Activated naive CD4-positive, alpha-beta T cell (primary cell): Measurements from ENCODE around the gene MRAP2.

Experiments
- DNase-seq, 4 experiments: peaks; one replicate each; lab custom pipeline; 2025; lab: John Stamatoyannopoulos, UW

The MRAP2 gene, protein sequence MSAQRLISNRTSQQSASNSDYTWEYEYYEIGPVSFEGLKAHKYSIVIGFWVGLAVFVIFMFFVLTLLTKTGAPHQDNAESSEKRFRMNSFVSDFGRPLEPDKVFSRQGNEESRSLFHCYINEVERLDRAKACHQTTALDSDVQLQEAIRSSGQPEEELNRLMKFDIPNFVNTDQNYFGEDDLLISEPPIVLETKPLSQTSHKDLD

DNA sequence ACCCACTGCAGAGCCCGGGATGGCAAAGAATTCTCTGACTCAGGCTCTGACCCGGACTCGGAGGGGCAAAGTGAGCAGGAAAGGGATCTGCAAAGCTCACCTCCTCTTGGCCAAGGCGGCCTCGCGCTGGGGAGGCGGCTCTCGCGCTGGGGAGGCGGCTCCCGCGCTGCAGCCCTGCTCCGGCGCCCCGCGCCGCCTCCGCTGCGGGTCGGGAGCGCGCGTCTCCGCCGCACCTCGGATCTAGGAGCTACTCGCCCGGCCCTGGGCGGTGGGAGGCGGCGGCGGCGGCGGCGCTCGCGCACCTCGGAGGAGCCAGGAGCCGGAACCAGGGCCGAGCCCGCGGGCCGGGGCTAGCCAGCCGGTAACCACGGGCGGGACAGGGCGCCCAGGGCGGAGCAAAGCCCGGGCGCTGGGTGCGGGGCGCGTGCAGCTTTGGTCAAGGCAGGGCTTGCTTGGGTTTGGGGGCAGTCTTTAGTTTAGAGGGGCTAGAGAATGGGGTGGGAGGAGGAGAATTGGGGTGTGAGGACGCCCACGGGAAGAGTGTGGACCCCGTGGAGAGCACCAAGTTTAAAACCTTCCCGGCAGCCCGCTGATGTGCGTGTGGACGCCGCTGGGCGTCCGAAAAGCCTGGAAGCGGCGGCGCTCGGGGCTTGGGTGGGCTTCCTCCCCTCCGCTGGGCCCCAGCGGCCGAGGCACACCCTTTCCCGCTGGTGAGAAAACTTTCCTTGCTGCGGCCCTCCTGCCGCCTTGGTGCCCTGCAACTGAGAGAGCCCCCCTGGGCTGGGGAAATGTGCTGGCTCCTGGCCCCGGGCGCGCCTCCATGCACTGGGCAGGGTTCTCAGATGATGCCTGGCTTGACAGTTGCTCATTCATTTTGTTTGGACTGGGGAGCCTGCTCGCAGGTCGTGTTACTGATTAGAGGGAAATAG is at the start of gene MRAP2:
TSS of gene MRAP2 (plus strand) at position 250 of the 929 bp plus-strand sequence. CDS start 21,547 bp downstream, outside the sequence.
- no peak for DNase-seq

DNA sequence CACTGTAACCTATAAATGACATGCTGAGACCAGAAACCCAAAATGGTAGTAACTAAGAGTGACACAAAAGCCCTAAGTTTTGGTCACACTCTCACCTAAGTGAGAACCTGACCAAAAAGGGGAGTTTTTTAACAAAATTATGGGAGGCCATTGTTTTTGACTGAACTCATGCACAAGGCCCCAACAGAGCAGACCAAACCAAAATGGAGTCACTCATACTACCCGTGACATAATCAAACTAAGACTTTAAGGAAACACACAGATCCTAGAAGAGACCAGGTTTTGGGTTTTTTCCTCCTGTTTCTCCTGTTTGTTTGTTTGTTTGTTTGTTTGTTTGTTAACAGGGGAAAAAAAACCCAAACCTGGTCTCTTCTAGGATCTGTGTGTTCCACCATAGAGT is 49.2 kb upstream of the MRAP2 start:
- no peak for DNase-seq

DNA sequence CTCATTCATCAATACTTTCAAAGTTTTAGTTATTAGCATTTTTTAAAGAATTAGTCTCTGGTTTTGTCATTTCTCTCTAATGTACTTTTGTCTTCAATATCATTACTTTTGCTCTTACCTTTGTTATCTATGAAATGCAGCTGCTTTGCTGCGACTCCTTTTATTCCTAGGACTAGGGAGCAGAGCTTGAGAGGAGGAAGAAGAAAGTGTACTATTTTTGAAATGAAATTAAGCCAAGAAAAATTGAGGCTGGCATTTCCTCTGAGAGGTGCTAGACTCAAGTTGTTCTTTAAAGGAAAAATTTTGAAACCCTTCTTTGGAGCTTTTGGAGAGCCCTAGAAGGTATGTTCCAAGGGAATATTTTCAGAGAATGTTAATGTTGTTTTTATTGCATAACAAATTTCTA is 48.3 kb upstream of the MRAP2 start:
- DNase-seq, result no peak

DNA sequence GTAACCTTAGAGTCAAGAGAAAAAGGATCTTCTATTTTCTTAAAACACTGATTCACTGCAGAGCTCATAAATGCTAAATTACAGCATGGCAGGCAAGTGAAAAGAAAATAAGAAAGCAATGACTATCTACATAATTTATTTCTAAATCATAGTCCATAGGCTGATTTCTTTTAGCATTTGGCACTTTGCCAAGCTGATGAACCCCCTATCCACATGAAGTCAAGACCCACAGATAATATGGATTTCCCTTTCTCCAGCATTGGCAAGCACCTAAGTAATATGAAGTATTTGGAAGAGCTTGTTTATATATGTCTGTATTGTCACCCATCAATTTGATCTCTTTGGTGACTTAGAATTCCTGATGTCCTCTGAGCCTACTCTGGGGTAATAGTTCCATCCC is 47.9 kb upstream of the MRAP2 start:
- no peak for DNase-seq

DNA sequence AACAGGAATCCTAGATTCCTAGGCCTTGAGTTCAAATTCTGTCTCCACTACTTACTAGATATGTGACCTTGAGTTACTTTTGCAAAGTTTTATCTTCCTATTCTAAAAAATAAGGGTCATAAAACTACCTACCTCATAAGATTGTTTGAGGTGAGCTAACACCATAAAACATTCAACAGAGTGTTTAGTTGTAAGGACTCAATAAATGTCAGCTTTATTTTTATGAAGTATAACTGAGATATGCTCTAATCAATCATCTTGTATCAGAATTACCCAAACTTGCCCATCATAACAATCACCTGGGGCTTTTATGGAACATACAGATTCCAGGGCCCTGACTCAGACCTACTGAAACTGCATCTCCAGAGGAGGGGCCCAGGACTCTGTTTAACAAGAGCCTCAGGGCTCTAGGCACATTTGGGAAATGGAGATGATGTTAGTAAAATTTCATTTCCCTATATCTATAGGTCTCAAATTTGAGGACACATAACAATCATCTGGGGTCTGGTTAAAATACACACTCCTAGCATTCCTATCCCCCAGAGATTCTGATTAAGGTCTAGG is 35.5 kb upstream of the MRAP2 start:
- DNase-seq, result no peak

DNA sequence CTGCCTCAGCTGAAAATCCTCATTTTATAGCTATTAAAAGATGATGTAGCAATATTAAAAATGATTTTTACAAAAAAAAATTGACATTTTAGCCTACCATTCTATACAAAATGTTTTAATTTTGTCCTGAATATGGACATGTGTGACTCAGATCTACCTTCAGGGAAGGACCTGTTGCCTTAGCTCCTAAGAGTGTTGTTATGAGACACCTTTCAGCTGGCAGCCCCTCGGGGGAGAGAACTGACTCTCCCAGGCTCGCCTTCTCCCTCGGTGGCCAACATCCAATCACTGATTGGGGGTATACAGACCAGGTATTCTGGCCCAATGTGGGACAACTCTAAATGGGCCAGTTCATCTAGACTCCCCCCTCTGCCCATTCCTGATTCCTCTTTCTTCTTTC is 32.5 kb upstream of the MRAP2 start:
- no peak for DNase-seq

DNA sequence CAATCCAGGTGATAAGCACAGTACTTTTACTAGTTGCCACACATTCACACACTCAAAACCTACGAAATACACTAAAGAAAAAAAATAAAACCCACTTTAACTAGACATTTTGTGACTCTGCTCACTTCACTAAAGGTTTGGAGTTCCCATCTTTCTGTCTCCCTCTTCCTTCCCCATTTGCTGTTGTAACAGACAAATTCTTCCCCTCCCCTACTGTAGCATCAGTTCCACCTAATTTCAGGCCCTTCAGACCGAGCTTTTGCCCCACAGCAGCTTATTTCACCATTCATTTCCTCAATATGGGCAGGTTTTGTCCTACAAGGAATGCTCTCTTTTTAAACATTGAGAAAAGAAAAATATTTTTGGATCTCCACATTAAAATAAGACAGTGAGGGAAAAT is 31.3 kb upstream of the MRAP2 start:
- no peak for DNase-seq

DNA sequence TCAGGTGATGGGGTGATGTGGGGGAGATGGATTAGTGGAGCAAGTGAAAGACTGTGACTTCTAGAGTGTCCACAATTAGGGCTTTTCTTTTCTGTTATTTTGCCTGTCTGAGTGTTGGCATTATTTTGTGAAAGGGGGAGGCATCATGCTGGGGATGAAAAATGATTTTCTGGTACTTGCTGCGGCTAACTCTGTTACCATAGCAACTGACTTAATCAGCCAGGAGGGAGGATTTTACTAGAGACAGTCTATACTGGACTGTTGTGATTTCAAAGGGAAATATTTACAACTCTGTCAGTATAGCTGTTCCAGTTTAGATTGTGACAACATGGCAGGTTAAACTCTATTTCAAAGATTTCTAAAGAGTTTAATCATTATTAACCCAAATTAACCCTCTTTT is 30.4 kb upstream of the MRAP2 start:
- DNase-seq, result no peak

DNA sequence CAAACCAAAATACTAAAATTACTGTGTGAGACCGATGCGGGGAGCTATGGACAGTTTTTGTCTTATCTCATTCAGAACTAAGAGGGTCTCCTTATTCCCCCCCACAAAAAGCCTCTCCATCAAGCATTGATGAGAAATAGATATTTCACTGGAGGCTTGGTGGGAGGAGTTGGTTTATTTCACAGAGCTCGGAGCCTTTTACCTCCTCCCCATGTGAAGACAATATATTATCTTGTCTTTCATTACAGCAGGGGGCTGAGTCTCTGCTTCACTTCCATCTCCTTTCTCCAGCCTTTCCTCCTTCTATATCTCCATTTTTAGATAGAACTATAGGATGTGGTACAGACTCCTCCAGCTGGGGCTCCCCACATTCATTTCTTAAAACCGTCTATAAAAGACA is 29.9 kb upstream of the MRAP2 start:
- DNase-seq, result no peak

DNA sequence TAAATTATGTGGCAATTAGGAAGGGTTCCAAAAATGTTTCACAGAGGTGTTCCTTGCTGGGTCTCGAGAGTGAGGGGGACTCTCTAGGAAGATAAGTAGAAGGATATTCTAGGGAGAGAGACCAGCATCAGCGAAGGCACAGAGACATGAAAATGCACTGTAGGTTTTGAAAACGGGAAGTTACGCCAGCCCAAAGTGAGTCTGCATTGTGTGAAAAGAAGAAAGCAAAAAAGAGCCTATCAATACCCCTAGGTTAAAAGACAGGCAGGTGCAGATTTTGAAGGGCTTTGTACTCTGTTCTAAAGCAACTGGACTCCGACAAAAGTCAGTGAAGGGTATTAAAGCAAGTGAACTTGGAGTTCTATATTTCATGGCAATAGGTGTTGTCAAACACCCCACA is 25.7 kb upstream of the MRAP2 start:
- no peak for DNase-seq

DNA sequence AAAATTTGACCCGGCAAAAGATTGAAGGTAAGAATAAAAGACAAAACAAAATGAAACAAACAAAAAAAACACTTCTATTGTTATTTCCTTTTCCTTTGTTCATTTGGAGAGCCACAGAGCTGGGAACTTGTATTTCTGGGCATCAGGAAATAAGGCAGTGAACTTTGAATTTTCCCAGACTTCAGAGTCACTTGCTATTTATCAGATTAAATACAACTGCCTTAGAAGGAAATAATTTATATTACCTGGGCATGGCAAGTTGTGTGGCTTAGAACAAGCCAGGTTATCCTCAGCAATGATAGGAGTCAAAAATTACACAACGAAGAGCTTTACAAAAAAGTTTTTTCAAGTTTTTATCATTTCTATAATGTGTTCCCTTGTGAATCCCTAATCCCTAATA is 20.2 kb upstream of the MRAP2 start:
- no peak for DNase-seq

DNA sequence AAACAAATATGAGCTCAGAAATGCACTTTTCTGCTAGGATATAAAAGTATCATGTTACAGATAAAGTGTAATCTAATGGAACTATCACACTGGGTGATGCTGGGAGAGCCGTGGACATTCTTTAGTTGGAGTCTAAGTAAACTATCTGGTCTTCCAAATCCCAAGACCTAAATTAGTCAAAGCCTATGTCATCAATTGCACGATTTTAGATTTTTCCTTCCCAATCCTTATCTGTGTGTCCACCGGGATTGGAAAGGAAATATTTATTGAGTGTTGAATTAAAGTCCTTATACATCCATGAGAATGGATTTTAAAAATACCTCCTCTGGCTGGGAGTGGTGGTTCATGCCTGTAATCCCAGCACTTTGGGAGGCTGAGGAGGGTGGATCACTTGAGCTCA is 19.6 kb upstream of the MRAP2 start:
- DNase-seq, result no peak

DNA sequence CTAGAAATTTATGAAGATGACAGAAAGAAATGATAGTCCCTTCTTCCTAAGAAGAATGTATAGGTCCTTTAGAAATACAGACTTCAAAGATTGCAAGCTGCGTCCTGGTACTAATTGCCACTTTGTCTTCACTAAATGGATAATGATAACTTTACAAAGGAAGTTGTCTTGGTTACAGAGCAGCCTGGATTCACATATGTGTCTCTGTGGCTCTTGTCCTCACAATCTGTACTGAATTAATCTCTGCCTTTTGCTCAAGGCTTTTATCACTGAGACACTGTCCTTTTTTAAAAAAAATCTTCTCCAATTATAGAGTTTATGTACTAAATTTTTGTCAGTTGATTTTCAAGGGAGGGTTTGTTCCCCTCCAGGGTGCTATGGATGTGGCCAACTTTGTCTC is 17.5 kb upstream of the MRAP2 start:
- DNase-seq, result no peak

DNA sequence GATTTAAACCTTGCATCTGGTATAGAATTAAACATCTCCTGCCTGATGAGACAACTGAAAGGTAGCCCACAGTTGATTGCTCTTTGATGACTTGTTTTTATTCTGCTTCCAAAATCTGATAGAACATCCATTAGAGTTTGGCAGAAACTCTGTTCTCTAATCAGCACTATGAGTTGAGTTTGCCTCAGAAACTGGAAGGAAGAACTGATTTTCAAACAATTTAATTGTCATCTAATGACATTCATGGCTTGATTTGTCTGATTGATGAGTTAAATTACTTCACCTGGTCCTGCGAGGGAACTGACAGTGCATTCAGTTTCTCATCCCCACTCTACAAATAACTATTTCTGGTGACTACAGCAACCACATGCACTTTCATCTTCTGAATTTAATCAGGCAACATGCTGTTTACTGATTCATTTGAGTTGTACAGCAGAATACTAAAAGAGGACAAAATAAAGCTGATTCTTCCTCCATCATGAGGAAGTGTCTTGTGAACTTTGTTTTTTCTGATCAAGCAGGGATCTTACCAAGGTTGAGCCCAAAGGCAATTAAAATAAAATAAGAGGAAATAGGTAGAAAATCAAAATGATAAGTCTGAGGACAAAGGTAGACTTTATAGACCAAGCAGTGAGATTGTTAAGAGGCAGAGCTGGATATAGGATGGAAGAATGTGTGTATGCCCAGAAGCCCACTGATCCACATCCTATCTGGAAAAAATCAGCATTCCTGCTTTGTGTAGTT is 15.7 kb upstream of the MRAP2 start:
- no peak for DNase-seq

DNA sequence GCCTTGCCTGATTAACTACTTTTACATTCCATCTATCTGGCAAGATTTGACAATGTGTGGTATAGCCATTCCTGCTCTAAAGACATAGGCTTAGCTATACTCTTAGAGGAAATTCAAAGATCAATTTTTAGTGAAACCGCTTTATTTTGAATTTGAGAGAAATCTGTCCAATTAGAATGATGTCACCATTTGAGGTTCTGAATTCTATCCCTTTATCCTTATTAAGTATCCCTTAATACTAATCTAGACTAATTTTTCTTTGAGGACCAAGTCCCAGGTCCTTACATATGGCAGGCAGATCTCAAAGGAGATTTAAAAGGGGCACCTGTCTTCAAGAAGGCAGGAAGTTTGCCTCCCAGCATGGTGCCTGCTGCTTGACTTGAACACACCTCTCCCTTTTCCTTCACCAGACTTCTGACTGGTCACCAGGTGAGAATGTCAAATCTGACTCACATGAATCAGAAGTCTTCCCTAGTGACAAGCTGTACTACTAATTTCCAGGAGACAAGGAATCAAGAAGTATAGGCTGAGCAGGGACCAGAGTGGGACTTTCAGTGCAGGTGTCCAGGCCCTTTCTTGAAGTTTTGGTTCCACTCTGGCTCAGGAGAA is 15.0 kb upstream of the MRAP2 start:
- DNase-seq, result no peak

DNA sequence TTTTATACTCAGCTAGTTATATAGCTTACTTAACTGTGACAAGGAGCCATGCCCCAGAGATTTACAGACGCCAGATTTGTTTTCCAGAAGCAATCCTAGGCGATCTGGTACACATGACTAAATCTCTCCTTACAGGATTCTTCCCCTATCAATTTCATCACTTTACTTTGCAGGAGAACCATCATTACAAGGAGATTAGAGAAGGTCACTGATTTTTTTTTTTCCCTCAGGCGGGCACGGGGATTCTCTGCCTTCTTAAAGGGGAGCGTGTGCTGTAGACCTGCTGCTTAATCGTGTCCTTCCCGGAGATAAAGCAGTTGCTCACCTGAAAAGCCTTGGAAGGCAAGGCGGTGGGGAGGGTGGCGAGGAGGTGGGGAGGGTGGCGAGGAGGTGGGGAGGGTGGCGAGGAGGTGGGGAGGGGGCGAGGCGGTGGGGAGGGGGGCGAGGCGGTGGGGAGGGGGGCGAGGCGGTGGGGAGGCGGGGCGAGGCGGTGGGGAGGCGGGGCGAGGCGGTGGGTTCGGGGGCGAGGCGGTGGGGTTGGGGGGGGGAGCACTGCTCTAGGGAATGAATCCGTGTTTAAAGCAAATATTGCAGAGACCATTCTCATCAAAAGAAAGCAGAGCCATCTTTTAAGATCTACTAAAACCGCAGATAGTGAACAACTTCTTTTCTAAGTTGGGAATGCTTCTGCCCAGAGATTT is 14.3 kb upstream of the MRAP2 start:
- no peak for DNase-seq

DNA sequence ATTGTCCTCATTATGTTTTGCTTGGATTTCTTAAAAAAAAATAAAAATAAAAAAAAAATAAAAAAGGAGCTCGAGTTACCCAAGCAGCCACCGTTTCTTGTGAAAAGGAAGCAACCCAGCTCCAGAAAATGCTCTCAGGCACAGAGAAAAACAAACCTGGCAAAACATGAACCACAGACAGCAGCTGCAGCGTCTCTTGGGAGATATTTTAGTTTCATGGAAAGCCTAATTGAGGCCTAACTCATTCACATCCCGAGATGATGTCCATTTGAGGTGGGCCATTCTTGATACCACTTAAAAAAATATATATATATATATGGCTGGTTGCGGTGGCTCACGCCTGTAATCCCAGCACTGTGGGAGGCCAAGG is 13.7 kb upstream of the MRAP2 start:
- no peak for DNase-seq

DNA sequence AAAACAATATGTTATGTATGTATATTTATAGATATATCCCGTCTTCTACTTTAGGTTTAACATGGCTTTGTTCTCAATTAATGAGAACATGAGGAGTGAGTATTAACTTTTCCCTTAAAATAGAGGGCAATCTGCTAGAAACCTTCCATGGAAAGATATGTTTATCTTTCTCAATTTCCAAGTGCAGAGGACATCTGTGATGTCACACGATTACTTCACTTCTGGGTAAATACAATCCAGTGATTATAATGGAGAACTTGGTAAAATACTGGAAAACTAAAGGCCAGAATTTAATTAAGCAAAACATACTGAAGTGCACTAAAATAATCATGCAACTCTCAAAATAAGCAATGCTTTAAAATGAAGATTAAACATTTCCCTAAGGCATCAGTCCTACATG is 11.9 kb upstream of the MRAP2 start:
- no peak for DNase-seq

DNA sequence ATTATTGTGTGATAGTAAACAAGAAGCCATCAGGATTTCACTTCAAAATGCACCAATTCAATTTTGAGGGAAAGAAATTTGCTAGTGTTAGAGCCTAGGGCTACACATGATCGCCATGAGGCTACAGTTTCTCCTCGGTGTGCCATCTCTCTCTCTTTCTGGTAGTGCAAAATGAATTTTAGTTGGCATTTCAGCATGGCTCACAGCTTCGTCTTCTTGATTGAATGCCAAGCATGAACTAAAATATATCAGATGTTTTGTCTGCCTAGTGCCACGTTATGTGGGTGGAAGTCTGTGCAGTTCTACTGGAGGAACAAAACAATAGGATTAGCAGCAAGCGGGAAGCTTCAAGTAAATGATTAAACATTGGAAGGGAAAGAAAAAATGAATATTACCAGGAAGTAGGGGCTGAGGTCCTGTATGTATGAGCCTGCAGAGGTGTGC is 6.8 kb upstream of the MRAP2 start:
- DNase-seq, result no peak

DNA sequence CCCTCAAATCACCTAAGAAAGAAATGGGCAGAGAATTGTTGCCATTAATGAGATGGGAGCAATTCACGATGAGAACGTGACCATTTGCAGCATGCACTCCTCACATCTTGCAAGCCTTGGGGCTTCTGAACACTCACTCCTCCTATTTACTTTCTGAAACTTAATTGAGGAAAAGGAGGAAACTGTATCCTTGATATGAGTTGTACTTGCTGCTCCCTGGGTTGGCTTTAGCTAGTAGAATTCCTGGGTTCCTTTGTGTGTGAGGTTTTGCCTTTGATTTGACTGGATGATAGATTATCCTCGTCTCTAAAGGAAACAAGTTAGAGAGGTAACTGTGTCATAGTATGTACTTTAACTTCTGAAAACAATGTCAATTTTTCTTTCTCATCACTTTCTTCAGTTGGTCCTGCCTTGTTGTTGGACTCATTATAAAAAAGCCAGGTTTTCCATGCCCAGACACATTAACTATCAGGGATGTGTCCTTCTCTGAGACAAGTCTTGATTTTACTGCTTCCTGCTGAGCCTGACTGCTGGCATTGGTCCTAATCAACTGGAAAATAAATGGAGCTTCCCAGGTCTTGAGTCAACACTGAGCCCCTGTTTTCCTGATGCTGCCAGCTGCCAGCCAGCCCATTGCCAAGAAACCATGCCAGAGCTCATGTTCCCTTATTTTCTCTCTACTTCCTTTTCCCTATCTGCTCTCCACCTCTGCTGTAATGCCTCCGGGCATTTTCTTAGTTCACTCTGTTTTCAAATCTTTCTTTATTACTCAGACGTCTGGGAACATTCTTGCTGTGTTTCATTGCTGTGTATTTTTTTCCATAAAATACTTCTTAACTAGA is 6.0 kb upstream of the MRAP2 start:
- no peak for DNase-seq

DNA sequence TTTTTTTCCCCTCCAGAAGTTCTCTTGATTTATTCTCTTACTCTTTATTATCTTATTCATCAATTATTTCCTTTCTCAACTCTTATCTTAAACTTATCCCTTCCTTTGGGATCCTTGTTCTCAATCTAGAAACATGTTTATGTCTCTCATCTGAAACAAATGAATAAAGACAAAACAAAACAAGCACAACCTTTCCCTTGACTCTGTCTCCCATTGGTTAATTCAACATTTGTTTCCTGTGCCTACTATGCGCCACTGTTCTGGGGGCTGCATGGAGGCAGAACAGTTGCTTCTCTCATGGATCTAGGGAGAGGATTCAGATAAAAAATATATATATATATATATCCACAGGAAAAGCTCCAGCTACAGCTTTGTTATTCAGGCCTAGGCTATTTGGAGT is 5.2 kb upstream of the MRAP2 start:
- no peak for DNase-seq
